GM12872 (cell line): ENCODE measurements around the gene PPP4R4.

ENCODE experiments used
- TF ChIP-seq, protein P1 (sequence below): IDR thresholded peaks from 3 replicates; pipeline ENCODE4 v1.5.1; 2011; ENCODE audit warnings: low read depth, mild to moderate bottlenecking, low read length, moderate library complexity; ENCODE audit not compliant: insufficient read depth

The PPP4R4 gene

DNA sequence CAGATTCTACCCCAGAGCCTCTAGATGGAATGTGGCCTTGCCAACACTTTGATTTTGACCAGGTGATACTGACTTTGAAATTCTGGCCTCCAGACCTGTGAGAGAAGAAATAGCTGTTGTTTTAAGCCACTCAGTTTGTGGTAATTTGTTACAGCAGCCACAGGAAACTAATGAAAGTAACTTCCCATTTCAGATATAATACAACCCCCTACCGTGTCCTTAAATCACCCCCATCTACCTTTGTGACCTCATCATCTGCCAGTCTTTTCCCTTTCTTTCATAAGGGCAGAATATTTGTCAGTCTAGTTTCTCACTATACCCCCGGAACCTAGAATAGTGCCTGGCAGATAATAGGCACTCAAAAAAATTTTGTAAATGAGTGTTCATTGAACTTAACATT, 39.6 kb downstream of the PPP4R4 start:
- TF ChIP-seq, protein P1, sequence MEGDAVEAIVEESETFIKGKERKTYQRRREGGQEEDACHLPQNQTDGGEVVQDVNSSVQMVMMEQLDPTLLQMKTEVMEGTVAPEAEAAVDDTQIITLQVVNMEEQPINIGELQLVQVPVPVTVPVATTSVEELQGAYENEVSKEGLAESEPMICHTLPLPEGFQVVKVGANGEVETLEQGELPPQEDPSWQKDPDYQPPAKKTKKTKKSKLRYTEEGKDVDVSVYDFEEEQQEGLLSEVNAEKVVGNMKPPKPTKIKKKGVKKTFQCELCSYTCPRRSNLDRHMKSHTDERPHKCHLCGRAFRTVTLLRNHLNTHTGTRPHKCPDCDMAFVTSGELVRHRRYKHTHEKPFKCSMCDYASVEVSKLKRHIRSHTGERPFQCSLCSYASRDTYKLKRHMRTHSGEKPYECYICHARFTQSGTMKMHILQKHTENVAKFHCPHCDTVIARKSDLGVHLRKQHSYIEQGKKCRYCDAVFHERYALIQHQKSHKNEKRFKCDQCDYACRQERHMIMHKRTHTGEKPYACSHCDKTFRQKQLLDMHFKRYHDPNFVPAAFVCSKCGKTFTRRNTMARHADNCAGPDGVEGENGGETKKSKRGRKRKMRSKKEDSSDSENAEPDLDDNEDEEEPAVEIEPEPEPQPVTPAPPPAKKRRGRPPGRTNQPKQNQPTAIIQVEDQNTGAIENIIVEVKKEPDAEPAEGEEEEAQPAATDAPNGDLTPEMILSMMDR = no peak

DNA sequence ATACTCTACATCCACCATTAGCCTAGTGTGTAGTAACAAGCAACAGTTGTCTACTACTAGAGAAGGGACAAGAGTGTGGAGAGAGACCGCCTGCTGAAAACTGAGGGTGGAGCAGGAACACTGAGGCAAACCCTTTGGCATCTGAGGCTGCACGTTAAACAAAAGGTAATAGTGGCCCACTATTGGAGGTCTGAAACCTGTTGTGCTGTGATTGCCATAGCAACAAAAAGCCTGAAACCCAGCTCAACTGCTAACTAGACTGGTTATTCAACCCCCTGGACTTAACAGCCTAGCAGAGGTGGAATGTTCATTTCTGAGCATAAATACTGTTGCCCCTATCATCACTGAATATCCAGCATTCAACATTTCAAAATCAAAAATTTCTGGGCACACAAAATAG, 43.0 kb downstream of the PPP4R4 start:
- TF ChIP-seq, protein P1 = no peak

DNA sequence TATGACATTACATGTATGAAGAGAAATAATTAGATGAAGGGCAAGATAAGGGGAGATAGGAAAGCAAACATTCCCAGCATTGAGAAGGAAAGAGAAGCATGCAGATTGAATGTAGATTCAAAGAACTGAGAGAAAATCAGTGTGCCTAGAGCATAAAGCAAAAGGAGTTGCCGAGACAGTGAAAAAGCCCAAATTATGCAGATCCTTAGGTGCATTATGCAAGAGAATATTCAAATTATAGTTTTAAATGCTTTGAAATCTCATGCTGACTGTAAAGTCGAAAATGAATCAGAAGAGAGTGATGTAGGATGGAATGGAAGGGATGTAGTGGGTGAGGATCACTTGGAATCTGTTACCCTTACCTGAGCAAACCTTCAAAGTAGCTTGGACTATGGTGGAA, 49.9 kb downstream of the PPP4R4 start:
- TF ChIP-seq, protein P1 = no peak

DNA sequence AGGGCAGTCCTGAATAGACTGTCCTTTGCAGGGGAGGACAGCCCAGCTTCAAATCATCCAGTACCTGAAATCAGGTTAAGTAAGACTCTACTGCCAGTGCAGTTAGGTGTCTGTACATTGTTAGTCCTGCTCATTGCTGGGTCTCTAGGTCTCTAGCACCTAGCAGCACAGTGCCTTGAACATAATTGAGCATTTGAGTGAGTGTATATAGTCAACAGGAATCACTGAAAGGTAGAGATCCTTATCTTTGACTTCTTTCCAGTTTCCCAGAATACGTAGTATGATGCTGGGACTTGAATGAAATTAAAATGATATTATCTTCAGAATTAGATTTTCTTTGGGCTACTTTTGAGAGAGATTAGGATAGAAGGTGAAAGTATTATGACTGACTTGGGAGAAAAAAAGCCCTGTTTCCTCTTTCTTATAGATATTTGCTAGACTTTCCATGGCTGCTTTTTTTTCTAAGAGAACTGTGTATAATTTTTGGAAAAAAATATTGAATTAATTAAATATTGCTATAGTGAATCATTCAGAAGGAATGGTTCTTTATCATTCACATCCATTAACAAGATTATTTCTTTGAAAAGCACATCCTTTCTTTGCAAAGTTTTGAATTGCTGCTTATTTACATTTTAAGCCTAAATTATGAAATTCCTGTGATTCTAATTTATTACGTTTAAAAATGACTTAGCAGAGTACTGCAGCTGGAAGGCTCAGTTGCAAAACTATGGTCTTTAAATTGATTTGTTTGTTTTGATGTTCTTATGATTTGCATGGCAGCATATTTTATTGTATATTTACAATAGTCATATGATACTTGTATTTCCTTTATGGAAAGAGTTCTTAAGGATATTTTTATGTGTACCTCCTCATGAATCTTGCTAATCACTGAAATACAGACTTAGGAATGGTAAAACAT, 51.6 kb downstream of the PPP4R4 start:
- TF ChIP-seq, protein P1 = no peak

DNA sequence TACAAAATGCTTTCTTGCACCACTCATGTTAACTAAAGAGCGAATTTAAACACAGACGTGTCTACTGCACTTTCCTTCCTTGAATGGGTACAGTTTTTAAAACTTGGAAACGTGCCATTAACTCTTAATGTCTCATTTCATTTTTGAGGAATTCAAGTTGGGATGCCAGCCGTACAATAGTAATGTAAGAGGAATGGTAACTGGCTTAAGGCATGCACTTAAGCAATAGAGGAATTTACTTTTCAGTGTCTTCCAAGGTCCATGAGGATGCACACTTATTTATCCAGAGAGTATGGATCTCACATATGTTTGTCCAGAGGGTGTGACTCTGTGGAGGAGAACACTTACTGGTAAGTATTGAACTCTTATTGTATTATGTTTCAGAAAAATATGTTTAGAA, 52.9 kb downstream of the PPP4R4 start:
- TF ChIP-seq, protein P1 = no peak

DNA sequence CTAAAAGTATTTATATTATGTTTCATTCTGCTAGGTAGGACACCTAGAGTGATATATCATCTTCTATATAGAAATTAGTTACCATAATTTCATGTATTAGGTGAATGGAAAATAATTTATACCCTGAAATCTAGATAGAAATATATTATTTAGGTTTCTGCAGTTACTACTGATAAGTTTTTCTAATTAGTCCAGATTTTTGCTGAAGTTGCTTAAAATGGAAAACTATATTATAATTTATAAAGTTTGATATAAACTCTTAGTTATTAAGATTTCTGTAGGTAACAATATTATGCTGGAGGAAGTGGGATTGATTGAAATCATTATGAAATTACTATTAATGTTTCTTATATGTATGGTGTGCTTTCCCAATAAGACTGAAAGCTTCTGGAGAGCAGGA, 62.9 kb downstream of the PPP4R4 start:
- TF ChIP-seq, protein P1 = no peak

DNA sequence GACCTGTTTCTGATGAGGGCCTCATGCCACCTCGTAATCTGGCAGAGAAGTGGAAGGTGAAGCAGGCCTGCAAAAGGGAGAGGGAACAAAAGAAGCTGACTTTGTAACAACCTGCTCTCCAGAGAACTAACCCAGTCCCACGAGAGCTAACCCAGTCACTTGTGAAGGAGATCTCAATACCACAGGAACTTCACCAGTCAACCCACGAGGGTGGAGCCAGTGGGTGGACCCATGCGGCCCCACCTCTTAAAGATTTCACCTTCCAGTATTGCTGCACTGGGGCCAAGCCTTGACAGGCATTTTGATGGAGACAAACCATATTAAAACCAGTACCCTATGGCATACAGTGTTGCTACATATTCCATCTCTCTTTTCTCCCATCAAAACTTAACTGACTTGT, 63.9 kb downstream of the PPP4R4 start:
- TF ChIP-seq, protein P1 = no peak
